Bronchial epithelial cell (primary cell): ENCODE measurements around the gene RPS19. TPM values are rescaled to one million over a fixed set of nuclear protein-coding genes. Genes with fewer than 3 reads are reported as not detected.

Experiments used
- DNase-seq: peaks from one replicate; pipeline ENCODE4 v3.0.0-alpha.2; 2010; ENCODE audit warnings: low read depth
- FAIRE-seq: peaks from 2 replicates; lab custom pipeline; 2011; peaks lifted over from hg19 to GRCh38; lab: Jason Lieb, UNC
- H3K27me3 ChIP-seq: 2 replicates; pipeline ENCODE4 v1.5.1; 2011; ENCODE audit warnings: low read length; ENCODE audit not compliant: control insufficient read depth, insufficient read depth
- H3K36me3 ChIP-seq: 2 replicates; pipeline ENCODE4 v1.5.1; 2011; ENCODE audit warnings: low read length; ENCODE audit not compliant: control insufficient read depth, insufficient read depth
- H3K4me3 ChIP-seq: 2 replicates; pipeline ENCODE4 v1.5.1; 2011; ENCODE audit warnings: mild to moderate bottlenecking, low read depth, low read length, control low read depth
- CTCF ChIP-seq: IDR thresholded peaks from 2 replicates; pipeline ENCODE4 v1.5.1; 2011; ENCODE audit warnings: mild to moderate bottlenecking, moderate library complexity, low read length, control low read depth, inconsistent platforms; ENCODE audit not compliant: insufficient read depth, severe bottlenecking
- total RNA-seq: library from RNA; depleted of rRNA; stranded (reverse); fragments of >200 nt; gene quantifications from 2 replicates; pipeline ENCODE4 v1.2.1, GENCODE V29; 2014

The RPS19 gene
- total RNA-seq, 1 donor from 2014 or later: 2,277 TPM

DNA sequence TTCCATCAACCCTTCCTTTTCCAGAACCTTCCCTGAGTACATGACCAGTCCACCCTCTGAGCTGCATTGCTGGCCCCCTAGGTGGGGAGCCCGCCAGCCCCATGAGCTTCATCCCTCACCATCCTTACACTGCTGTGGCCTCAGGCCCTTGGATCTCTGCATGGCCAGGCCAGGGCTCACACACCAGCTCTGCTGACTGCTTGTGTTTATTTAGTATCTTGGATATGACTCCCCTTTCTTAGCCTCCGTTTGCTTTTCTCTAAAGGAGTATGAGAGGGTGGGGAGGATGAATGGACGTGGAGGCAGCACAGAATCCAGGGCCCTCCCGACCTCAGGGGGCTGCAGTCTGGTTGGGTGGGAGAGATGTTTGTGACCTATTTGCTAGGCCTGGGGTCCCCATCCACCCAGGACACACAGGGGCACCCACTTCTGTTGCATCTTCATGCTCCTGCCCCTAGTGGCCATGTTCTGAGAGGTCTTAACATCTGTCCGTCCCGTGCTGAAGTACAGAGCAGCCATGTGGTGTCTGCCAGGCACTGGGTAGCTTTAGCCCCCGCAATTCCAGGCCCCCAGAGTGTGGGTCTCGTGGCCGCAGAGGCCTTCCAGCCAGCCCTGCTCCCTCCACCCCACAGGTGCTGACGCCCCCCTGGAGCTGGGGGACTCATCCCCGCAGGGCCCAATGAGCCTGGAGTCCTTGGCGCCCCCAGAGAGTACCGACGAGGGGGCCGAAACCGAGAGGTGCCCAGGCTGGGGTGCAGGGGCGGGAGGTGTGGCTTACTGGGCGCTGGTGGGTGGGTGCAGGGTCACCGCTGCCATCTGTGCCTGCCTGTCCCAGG, 35.9 kb downstream of the RPS19 start:
- Histone ChIP-seq H3K4me3 (no peak overlapping the region), H3K36me3 (peaks cover 22% of the 10 kb centered on the region), H3K27me3 (no peaks in the 10 kb centered on the region)
- FAIRE-seq (no peak), DNase-seq (no peak)
- peak; percentile 25 for TF ChIP-seq CTCF

DNA sequence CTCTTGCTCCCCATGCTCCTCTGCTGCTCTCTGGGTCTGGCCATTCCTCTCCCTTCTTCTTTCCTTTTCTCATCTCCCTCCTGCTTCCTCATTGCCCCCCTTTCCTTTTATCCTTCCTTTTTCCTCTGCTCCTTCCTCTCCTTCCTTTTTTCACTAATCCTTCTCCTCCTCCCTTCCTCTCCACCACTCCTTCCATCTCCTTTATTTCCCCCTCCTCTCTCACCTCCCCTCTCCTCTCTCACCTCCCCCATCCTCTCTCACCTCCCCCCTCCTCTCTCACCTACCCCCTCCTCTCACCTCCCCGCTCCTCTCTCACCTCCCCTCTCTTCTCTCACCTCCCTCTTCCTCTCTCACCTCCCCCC, 36.5 kb downstream of the RPS19 start:
- peaks cover 22% of the 10 kb centered on the region for H3K36me3 ChIP-seq
- H3K4me3 ChIP-seq: no peak overlapping the region
- H3K27me3 ChIP-seq: no peaks in the 10 kb centered on the region
- no peak for FAIRE-seq
- no peak for DNase-seq
- no peak for TF ChIP-seq CTCF

- no peak for FAIRE-seq
- H3K36me3 ChIP-seq: peaks cover 22% of the 10 kb centered on the region
Measured at GRCh38 chr19:41897181-41897580, 37.1 kb downstream of the RPS19 start.

DNA sequence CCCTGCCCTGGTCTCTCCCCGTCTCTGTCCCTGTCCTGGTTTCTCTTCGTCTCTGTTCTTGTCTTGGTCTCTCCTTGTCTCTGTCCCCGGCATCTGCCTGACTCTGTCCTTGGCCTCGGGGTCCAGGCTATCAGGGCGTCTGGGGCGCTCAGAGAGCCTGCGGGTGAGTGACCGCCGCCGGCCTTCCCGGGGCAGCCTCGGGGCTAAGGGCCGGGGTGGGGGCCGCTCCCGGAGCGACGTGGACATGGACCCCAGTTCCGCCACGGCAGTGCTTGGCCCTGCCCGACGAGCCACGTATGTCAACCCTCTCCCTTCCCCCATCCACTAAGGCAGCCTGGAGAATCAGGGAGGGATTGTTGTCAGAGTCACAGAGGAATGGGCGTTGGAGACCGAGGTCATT, 37.8 kb downstream of the RPS19 start:
- peaks cover 24% of the 10 kb centered on the region for H3K36me3 ChIP-seq
- FAIRE-seq: no peak

More at GRCh38 chr19:41897181-41897580, 37.1 kb downstream of the RPS19 start:
- TF ChIP-seq CTCF: no peak
- DNase-seq: no peak
- Histone ChIP-seq H3K4me3 (no peak overlapping the region), H3K27me3 (no peaks in the 10 kb centered on the region)

DNA sequence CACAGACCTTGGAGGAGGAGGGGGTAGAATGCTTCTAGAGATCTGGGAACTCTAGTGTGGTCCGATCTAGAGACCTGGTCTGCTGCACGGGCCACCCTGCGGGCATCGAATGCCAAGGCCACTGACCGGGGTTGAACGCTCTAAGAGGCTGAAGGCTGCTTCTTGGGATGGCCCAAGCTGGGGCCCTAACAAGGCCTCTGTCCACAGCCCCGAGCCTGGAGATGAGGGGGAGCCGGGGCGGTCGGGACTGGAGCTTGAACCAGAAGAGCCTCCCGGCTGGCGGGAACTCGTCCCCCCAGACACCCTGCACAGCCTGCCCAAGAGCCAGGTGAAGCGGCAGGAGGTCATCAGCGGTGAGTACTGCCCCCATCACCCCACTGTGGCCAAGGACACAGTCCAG, 38.2 kb downstream of the RPS19 start:
- H3K27me3 ChIP-seq: no peaks in the 10 kb centered on the region
- FAIRE-seq (no peak), DNase-seq (no peak)
- no peak for TF ChIP-seq CTCF
- H3K36me3 ChIP-seq: peaks cover 27% of the 10 kb centered on the region
- no peak overlapping the region for H3K4me3 ChIP-seq

More for the DNA sequence above, 37.8 kb downstream of the RPS19 start:
- DNase-seq: no peak
- Histone ChIP-seq H3K27me3 (no peaks in the 10 kb centered on the region), H3K4me3 (no peak overlapping the region)
- no peak for TF ChIP-seq CTCF
